Measurements from ENCODE around the gene PPIL6. TPM values are rescaled to one million over a fixed set of nuclear protein-coding genes. Genes with fewer than 3 reads are reported as not detected.

The PPIL6 gene
- polyA plus RNA-seq, 4 donors, result 16.6 to 21.7 (median 18.9) TPM

DNA sequence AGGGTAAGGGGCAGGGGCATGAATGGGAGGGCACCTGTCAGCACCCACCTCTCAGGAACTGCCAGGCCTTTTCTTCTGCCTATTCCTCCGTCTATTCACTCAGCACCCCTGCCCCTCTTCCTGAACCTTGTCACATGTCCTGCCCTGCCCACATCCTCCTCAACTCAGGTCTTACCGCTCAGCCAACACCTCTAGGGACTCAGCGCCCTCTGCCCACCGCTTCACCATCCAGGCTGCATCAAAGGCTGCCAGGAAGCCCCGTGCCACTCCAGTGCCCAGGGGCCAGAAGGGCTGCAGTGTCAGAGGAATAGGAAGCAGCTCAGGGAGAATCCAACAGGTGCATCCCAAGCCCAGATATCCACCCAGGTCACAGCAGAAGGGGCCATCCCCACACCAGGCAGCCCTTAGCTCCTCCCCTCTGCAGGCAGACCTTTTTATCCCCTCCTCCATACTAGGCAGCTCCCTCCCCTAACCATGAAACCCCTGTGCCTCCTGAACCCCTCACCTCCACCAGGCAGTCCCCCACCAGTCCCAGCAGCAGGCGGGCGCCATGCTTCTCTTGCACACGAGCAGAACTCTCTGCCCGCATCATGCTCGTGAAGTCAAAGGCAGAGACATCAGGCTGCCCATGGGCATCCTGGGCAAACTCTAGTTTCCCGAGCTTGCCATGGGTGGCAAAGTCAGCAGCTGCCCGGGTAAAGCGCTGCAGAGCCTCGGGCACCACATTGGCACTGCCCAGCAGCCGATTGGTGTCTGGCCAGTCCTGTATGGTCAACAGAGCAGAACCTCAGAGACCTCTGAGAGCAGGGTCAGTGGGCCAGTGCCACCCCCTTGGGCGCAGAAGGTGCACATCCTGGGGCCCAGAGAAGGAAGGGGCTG, 9.6 kb upstream of the PPIL6 start:
- no peak for DNase-seq (ENCODE audit: low read depth in 4 of 4, low spot score in 3 of 4)

DNA sequence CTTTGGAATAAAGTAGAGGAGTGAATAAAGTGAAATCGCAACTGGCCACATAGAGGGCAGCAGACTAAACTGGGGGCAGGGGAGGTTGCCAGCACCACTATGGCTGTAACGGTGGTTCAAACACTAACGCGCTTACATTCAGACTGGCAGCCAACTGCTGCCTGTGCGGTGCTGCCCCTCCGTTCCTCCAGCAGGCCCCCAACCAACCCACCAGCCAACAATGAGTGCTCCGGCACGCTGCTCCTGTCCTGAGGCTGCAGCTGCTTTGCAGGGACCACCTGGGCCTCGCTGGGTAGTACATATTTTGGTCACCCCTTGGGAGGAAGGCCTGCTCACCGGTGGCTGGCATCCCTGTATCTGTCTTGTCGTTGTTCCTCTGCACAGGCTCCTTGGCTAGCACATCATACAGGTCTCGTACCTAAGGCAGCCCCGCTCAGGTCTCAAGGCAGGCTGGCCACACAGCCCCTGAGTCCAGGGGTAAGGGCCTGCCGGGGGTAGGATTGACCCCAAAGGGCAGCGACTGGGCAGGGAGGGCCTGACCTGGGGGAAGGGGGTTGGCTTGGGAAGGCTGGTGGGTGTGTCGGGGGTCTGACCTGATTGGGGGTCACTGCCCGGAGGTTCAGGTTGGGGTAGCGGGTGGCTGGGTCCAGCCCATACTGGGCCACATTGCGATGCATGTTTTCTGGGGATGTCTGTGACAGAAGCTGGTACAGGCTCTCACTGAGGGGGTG, 8.8 kb upstream of the PPIL6 start:
- no peak for DNase-seq (ENCODE audit: low read depth in 4 of 4, low spot score in 3 of 4)

DNA sequence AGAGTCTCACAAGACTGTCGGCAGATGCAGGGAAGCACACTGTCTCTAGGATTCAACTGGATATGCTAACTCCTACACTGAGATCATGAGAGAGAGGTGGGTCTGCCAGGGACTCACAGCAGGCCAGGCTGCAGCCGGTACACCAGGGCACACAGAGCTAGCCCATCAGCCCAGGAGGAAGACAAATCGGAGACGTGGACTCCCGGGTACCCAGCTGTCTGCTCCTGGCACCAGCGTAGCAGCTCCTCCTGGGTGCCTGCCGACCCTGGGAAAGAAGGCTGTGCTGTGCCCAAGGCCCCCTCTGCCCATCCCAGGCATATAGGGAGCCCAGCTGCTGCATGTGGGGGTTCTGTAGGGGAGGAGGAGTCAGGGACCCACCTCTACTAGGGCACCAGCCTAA, 8.2 kb upstream of the PPIL6 start:
- no peak for DNase-seq (ENCODE audit: low read depth in 4 of 4, low spot score in 3 of 4)

DNA sequence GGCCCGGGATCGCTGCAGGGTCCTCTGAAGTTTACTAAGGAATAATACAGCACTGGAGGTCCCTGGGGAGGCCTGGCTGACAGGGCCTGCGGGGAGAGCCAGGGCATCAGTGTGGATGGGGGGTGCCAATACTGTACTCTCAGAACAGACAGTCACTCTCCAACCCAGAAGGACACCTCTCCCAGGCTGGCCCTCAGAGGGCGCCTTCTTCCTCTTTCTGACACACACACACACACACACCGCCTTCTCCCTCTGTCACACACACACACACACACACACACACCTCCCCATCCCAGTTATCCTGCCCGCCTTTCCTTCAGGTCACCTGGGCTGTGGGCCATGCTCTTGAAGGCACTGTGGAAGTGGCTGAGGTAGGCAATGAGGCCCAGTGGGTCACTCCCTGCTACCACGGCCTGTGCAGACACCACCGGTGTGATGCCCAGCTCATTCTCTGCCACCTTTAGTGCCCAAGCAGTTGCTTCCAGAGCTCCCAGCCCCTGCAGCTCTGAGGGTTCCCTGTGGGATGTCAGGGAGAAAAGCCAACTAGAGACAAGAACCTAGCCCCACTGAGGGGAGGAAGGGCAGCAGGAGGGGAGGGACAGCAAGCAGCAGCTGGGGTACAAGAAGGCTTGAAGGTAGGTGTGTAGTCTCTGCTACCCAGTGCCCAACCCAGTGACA, 7.6 kb upstream of the PPIL6 start:
- no peak for DNase-seq (ENCODE audit: low read depth in 4 of 4, low spot score in 3 of 4)

DNA sequence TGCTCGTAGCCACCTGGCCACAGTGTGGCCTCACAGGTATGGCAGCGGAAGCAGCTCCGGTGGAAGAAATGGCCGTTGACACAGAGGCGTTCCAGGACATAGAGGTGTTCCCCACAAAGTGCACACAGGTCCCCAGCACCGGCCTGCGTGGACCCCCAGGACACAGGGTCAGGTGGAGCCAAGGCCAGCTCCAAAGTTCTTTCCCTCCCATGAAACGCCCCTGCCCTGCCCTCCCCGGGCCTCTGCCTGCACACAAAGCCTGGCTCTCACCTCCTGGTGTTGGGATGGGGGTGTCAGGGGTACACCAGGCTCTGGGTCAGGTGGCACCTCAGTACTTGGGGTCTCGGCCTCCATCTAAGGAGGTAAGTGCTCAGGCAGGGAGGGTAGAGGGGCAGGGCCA, 6.7 kb upstream of the PPIL6 start:
- no peak for DNase-seq (ENCODE audit: low read depth in 4 of 4, low spot score in 3 of 4)

DNA sequence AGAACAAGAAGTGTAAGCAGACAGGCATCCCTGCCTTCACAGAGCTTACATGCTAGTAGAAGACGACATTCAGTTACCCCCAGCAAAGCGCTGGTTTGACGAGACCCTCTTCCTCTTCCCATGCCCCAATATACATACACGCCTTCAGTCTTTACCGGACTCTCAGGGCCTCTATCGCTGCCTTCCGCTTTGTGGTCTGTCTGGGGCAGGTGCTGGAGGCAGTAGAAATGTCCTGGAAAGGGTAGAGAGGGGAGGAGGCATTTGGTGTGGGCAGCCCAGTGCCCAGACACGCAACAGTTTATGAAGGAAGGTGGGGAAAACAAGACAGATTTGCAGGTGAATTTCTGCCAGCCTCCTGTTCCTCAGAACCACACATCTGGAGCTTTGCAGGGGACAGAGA, 6.1 kb upstream of the PPIL6 start:
- DNase-seq (ENCODE audit: low read depth in 4 of 4, low spot score in 3 of 4), result no peak

DNA sequence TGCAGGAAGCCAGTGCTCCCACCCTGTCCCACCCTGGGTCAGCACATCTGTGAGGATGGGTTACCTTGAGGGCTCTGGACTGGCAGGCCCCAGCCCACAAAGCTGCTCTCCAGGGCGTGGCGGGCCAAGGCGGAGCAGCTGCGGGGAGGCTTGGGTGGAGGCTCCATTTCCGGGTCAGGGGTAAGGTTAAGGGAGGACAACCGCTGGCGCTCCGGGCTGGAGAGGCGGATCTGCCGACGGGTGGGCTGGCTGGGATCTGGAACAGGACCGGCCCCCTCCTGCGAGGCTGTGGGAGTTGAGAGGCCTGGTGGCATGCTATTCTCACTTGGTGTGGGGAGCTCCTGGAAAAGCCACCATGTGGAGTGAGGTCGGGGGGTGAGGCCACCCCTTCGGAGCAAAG, 5.6 kb upstream of the PPIL6 start:
- no peak for DNase-seq (ENCODE audit: low read depth in 4 of 4, low spot score in 3 of 4)

DNA sequence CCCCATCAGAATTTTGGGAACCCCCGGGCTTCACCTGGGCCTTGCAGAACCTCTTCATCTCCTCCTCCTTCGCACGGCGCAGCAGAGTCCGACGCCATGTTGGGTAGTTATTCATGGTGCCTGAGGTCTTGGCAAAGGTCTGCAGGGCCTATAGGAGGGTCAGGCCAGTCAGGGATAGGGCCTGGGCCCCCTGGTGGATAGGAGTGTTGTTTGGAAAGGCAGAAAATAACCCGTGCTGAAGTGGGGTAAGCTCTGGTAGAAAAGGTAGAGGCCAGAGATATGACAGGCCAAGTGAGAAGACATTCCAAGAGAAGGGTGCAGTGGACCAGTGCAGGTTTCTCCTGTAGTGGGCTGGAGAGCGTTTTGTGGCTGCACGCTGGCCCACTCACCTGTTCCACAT, 5.0 kb upstream of the PPIL6 start:
- no peak for DNase-seq (ENCODE audit: low read depth in 4 of 4, low spot score in 3 of 4)

DNA sequence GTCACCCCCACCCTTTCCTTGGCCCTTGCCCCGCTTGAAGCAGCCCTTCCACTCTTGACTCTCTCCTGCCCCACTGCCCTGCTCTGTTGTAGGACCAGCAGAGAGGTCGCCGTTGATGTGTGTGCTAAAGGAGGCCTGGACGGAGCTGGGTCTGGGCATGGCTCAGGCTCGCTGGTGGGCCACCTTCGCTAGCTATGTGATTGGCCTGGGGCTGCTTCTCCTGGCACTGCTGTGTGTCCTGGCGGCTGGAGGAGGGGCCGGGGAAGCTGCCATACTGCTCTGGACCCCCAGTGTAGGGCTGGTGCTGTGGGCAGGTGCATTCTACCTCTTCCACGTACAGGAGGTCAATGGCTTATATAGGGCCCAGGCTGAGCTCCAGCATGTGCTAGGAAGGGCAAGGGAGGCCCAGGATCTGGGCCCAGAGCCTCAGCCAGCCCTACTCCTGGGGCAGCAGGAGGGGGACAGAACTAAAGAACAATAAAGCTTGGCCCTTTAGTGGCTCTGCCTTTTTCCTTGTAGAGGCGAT, 3.1 kb upstream of the PPIL6 start:
- no peak for DNase-seq (ENCODE audit: low read depth in 4 of 4, low spot score in 3 of 4)

DNA sequence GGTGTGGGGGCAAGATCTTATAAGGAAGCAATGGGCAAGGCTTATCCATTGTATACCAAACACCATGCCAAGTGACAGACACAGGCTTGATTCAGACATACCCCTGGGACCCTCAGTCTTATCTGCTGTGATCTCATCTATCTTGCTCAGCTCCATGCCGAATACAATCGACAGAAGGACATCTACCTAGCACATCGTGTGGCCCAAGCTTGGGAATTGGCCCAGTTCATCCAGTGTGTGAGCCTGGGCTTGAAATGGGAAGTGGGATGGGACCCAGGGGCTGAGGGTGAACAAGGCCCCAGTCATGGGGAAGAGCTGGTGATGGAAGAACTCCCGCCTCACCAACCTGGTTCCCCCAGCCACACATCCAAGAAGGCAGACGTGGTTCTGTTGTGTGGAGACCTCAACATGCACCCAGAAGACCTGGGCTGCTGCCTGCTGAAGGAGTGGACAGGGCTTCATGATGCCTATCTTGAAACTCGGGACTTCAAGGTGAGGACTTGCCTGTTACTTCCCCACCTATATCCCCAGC, 2.0 kb upstream of the PPIL6 start:
- no peak for DNase-seq (ENCODE audit: low read depth in 4 of 4, low spot score in 3 of 4)

DNA sequence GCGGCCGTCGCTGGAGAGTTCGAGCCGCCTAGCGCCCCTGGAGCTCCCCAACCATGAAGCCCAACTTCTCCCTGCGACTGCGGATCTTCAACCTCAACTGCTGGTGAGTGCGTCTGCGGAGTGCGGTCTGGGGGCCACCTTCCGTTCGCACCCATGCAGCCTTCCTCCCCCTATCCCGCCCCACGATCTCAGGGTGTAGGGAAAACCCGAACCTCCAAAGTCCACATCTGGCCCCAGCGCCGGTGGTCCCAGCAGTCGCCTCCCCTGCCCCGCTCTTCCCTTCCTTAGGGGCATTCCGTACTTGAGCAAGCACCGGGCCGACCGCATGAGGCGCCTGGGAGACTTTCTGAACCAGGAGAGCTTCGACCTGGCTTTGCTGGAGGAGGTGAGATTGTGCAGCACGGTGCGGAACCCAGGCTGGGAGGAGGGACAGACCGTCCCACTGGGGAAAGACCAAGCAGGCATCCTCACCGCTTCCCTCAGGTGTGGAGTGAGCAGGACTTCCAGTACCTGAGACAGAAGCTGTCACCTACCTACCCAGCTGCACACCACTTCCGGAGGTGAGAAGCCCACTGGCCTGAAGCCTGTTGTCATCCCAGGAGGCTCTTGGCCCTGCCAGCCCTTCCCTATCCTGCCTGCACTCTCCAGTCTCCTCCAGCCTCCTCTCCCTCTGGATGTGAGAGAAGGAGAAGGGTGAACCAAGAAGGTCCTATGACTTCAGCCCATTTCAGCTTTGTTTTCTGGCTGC, 815 bp upstream of the PPIL6 start:
- DNase-seq (ENCODE audit: low read depth in 4 of 4, low spot score in 3 of 4), result no peak

DNA sequence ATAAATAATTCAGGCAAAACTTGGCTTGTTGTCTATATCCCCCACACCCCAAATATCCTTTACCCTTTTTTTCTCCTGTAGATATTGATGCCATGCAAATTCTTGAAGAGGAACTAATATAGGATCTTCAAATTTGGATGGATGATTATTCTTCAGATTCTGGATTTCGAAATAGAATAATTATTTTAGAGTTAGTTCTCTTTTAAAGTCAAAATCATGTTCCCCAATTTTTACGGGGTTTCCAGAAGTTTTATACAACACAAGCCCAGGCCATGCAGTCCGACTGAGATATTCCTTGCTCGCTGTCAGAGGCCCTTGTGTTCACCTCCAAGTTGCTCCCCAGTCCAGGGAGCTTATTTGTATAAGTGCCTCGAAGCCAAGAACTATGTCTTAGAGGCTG, 4.4 kb downstream of the PPIL6 start:
- DNase-seq (ENCODE audit: low read depth in 4 of 4, low spot score in 3 of 4), result no peak

DNA sequence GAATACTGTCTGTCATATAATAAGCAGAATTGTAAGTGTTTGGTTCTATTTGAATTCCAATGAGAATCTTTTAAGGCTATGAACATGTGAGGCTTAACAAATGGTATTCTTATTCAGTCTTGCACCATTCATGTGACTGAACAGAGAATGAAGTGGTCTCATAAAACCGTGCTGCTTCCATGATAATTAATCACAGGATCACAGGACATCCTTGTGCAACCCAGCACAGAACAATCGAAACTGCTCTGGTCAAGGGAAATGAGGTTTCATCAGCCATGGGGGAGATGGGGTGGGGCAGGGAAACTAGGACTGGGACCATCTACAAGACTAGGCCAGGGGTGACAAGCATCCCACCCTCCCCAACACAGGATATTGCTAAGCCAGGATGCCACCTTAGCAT, 6.0 kb downstream of the PPIL6 start:
- DNase-seq (ENCODE audit: low read depth in 4 of 4, low spot score in 3 of 4), result no peak

DNA sequence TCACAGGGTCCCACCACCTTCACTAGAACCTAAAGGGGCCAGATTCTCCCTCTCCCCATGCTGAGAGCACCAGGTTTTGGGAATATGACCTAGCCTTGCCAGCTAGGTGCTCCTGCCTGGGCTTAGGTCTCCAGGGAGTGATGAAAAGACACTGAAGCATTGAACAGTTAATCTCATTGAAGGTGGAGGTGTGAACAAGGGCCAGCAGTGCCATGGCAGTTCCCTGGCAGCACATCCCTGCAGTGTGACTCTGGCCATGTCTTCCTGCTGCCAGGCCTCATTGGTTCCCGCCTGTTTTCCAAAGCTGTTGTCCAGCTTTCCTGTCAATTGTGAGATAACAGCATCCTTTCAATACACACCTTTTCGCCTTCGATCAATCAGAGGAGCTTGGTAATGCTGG, 10.9 kb downstream of the PPIL6 start:
- DNase-seq (ENCODE audit: low read depth in 4 of 4, low spot score in 3 of 4), result no peak

DNA sequence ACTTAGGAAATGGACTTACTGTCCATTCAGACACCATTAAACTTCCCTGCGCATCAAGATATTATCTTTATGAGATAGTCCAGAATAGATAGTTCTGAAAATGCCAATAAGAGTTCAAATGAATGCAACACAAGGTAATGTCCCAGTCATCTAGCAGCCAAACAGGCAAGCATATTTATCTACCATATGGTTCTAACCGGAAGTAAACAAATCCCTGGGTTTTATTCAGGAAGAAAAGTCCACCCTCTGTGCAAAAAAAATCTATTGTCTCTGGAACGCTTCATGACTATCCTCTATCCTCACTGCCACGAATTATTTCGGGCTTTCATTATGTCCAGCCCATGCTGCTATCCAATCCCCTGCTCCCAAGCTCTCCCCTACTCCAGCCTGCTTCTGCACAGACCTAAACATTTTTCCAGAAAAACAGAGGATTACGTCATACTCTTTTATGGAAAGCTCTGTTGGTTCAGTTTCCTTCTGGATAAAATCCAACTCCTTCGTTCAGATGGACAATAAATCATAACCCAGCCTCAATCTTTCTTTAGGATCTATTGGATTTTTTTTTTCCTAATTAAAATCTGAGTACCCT, 11.4 kb downstream of the PPIL6 start:
- peak in 2 of 4 donors; percentile 8 to 19 for DNase-seq (ENCODE audit: low read depth in 4 of 4, low spot score in 3 of 4)

DNA sequence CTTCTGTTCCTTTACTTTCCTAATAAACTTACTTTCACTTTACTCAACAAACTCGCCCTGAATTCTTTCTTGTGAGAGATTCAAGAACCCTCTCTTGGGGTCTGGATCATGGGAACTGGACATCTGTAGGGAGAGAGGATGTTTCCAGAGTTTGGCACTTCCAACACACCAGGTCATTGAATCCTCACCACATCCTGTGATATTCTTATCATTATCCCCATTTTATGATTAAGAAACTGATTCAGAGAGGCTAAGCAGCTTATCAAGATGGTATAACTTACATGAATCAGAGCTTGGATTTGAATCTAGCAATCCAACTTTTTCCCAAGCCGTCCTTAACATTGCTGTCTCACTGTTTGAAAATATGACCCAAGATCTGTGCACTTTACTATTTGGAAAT, 15.5 kb downstream of the PPIL6 start:
- DNase-seq (ENCODE audit: low read depth in 4 of 4, low spot score in 3 of 4), result no peak

DNA sequence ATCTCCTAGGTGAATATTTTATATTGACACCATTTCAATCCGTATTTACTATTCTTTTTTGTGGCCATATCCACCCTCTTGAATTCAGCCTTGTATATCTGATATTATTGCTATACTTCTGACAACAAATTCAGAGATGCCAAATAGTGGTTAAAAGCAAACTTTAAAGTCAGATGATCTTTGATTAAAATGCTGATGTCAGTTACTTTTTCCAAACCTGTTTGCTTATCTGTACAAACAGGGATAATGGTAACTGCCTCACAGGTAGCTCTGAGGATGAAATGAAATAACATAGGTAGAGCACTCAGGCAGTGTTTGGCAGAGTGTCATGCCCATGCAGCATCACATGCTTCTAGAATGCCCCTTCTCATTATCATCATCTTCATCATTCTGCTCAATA, 19.2 kb downstream of the PPIL6 start:
- no peak for DNase-seq (ENCODE audit: low read depth in 4 of 4, low spot score in 3 of 4)

DNA sequence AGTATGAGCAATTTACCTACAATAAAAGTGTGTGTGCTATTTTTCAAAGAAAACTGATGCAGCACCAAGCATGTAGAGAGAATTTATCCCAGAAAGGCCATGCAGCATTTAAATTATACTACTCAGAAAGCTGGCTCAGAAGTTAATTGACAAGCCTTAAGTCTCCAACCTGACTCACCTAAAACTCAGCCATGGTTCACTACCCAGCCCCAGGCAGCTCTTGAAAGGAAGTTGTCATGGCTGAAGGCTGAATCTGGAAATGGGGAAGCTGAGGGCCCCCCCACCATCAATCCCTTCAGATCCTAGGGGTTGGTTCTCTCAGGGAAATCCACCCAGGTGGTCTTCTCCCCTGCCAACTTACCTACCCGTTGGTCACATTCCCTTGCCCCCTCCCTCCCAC, 19.7 kb downstream of the PPIL6 start:
- DNase-seq (ENCODE audit: low read depth in 4 of 4, low spot score in 3 of 4), result peak in 2 of 4 donors; percentile 19 to 33

DNA sequence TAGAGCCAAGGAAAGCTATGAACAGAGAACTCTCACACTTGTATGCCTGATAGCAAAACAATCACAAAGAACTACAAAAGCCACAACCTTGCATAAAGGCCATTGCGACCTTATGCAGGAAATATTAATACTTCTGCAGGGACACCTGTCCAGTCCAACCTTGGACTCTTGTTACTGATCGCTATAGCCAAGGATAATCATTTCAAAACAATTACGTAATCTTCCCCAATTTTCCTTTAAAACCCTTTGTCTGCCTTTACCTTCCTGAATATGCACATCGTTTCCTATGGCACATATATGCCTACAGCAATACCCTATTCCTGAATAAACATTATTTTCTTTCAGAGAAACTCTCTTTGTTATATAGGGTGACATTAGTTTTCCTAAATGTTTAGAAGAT, 22.8 kb downstream of the PPIL6 start:
- DNase-seq (ENCODE audit: low read depth in 4 of 4, low spot score in 3 of 4), result no peak

DNA sequence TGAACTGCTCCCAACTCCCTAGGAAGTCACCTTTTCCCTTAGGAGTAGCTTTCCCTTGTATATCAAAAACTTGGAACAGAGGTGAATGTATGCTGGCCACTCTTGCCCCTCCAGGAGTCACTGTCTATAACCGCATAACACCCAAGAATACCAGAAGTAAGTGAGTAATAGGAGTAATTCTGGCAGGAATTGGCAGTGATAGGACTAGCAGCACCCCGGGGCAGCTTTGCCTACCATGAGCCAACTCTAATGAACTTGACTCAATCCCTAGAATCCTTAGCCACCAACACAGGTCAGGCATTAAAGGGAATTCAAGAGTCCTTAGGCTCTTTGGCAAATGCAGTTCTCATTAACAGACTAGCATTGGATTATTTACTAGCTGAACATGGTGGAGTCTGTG, 29.4 kb downstream of the PPIL6 start:
- no peak for DNase-seq (ENCODE audit: low read depth in 4 of 4, low spot score in 3 of 4)

All from right renal pelvis (tissue), 4 donors.